Measurements from ENCODE around the gene BEAN1.
A peak's percentile ranks its signal among the peaks of the same experiment; 100 is the strongest.
"Not testable (repeated sequence)": the region's sequence is repeated elsewhere in the genome, so short reads cannot be mapped to it uniquely, and the experiment has no call there.

Gene BEAN1

DNA sequence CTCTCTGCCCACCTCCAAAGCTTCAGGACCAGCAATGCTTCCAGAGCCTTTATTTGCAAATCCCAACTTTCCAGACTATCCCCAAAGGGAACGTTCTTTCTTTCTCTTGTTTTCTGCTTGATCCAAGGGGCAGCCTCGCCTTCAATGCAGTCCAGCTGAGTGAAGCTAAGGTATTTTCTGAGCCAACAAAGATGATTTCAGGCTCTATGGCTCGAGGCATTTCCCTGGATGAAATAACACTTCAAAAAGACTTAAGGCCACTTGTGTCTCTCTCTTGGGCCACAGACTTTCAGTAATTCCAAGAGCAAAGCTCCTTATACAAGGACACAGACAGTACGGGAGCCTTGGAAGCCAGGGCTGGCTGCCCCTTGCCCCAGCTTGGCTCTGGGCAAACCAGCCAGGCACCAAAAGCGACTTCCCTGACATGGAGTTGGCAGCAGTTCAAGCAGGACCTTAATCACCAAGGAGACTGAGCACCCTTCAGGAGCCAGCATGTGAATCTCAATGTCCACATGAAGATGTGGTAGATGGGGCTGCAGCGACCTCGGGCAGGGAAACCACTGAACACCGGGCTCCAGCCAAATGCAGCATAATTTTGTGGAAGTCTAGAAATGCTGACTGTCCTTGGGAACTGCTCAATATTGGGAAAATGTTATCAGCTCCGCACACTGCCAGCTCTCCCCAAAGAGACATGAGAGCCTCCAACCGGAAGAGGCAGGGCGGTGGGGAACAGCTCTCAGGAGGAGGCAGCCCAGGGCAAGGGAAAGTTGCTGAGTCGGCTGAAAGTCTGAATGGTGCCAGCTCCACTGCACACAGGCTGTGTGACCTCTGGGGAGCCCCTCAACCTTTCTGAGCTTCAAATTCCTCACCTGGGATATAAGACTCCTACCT, 83.9 kb downstream of the BEAN1 start:
- no peaks in the 10 kb centered on the region for H3K9me3 ChIP-seq (ENCODE audit: control insufficient read depth, insufficient read depth, low read length)
- H3K4me1 ChIP-seq (ENCODE audit: control insufficient read depth, insufficient read depth, low read length): peaks cover 10% of the 10 kb centered on the region
- H3K4me3 ChIP-seq (ENCODE audit: low read depth, low read length): no peak overlapping the region
- H3K27me3 ChIP-seq (ENCODE audit: control insufficient read depth, insufficient read depth, low read length): no peaks in the 10 kb centered on the region
- H3K36me3 ChIP-seq (ENCODE audit: control insufficient read depth, insufficient read depth, low read length): no peaks in the 10 kb centered on the region
- H3K9ac ChIP-seq (ENCODE audit: low read depth, low read length): no peak overlapping the region

DNA sequence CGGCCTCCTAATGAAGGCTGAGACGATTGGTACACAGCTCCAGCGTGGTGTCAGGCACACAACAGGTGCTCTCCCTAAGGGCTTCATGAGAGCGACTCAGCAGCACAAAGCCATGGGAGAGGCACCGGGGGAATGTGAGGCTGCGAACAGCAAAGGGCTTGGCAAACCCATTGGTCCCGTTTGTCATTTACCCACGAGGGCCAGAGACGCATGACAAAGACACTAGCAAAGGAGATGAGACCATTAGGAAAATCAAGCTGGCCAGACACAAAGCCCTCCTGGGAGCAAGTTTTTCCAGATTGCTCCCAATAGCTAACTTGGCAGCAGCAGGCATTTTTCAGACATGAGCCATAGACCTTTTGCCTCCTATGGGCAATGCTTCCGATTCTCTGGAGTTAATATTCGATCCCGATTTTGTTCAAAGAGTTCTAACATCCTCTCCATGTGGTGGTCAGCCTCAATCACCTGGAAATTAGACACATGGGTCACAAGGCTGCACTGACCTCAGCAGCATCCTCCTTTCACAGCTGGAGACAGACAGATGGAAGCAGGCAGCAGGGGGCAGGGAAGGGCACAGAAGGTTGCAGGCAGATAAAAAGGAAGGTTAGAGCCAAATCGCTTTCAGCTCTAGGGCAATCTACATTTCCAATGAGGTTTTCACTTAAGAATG, 84.6 kb downstream of the BEAN1 start:
- Histone ChIP-seq H3K27me3 (ENCODE audit: control insufficient read depth, insufficient read depth, low read length) (no peaks in the 10 kb centered on the region), H3K9me3 (ENCODE audit: control insufficient read depth, insufficient read depth, low read length) (no peaks in the 10 kb centered on the region), H3K4me1 (ENCODE audit: control insufficient read depth, insufficient read depth, low read length) (peaks cover 10% of the 10 kb centered on the region), H3K9ac (ENCODE audit: low read depth, low read length) (no peak overlapping the region), H3K36me3 (ENCODE audit: control insufficient read depth, insufficient read depth, low read length) (no peaks in the 10 kb centered on the region), H3K4me3 (ENCODE audit: low read depth, low read length) (no peak overlapping the region)

DNA sequence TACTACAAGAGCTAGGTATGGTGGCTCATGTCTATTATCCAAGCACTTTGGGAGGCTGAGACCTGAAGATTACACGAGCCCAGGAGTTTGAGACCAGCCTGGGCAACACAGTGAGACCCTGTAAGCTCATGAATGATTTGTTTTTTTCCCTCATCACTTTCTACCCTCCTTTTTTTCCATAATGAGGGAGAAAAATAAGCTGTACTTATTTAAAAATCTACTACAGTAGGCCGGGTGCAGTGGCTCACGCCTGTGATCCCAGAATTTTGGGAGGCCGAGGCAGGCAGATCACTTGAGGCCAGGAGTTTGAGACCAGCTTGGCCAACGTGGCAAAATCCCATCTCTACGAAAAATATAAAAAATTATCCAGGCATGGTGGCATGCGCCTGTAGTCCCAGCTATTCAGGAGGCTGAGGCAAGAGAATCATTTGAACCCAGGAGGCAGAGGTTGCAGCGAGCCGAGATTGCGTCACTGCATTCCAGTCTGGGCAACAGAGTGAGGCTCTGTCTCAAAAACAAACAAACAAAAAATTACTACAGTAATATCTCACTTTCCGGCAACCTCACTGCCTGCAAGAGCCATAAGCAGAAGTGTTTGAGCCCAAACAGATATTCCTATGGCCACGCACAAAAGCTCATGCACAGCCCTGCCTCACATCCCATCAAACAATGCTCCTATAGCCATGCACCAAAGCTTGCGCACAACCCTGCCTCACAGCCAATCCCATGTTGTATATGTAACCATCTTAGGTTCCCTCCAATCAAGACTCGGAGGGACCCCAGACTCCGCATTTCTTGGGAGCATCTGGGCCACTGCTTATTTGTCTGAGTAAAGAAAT, 85.4 kb downstream of the BEAN1 start:
- Histone ChIP-seq H3K27me3 (ENCODE audit: control insufficient read depth, insufficient read depth, low read length) (no peaks in the 10 kb centered on the region), H3K4me1 (ENCODE audit: control insufficient read depth, insufficient read depth, low read length) (peaks cover 10% of the 10 kb centered on the region), H3K4me3 (ENCODE audit: low read depth, low read length) (no peak overlapping the region), H3K36me3 (ENCODE audit: control insufficient read depth, insufficient read depth, low read length) (no peaks in the 10 kb centered on the region), H3K9ac (ENCODE audit: low read depth, low read length) (no peak overlapping the region), H3K9me3 (ENCODE audit: control insufficient read depth, insufficient read depth, low read length) (no peaks in the 10 kb centered on the region)

DNA sequence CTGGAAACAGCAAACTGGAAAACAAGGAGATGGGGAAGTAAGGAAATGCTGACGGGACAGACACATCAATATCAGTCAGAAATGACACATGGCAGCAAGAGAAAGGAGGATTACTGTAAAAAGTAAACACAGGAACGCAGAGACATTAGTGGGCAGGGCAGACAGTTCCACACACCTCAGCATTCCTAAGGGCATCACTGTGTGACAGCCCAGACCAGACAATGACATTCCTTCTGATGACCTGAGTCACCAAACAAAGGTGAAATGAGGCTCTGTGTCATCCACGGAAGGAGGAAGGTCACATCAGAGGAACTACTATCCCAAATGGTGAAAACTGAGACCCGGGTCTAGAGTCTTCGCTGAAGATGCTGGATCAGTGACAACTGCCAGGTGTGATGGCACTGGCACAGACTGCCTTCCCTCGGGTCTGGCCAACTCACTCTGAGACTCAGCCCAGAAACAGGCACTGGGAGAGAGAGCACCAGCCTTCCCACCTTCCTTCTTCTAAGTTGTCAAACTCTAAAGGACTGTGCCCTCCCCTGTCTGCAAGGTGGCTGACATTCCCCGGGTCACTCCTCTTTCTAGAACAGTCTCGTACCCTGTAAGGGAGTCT, 86.1 kb downstream of the BEAN1 start:
- Histone ChIP-seq H3K9ac (ENCODE audit: low read depth, low read length) (no peak overlapping the region), H3K36me3 (ENCODE audit: control insufficient read depth, insufficient read depth, low read length) (no peaks in the 10 kb centered on the region), H3K4me3 (ENCODE audit: low read depth, low read length) (no peak overlapping the region), H3K9me3 (ENCODE audit: control insufficient read depth, insufficient read depth, low read length) (no peaks in the 10 kb centered on the region), H3K27me3 (ENCODE audit: control insufficient read depth, insufficient read depth, low read length) (no peaks in the 10 kb centered on the region), H3K4me1 (ENCODE audit: control insufficient read depth, insufficient read depth, low read length) (peaks cover 10% of the 10 kb centered on the region)

DNA sequence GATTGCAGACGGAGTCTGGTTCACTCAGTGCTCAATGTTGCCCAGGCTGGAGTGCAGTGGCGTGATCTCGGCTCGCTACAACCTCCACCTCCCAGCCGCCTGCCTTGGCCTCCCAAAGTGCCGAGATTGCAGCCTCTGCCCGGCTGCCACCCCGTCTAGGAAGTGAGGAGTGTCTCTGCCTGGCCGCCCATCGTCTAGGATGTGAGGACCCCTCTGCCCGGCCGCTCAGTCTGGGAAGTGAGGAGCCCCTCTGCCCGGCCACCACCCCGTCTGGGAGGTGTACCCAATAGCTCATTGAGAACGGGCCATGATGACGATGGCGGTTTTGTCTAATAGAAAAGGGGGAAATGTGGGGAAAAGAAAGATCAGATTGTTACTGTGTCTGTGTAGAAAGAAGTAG, 87.3 kb downstream of the BEAN1 start:
- not testable (repeated sequence) for H3K4me3 ChIP-seq (ENCODE audit: low read depth, low read length); H3K9ac ChIP-seq (ENCODE audit: low read depth, low read length); H3K9me3 ChIP-seq (ENCODE audit: control insufficient read depth, insufficient read depth, low read length); H3K36me3 ChIP-seq (ENCODE audit: control insufficient read depth, insufficient read depth, low read length); H3K27me3 ChIP-seq (ENCODE audit: control insufficient read depth, insufficient read depth, low read length)
- H3K4me1 ChIP-seq (ENCODE audit: control insufficient read depth, insufficient read depth, low read length): peaks cover 10% of the 10 kb centered on the region

DNA sequence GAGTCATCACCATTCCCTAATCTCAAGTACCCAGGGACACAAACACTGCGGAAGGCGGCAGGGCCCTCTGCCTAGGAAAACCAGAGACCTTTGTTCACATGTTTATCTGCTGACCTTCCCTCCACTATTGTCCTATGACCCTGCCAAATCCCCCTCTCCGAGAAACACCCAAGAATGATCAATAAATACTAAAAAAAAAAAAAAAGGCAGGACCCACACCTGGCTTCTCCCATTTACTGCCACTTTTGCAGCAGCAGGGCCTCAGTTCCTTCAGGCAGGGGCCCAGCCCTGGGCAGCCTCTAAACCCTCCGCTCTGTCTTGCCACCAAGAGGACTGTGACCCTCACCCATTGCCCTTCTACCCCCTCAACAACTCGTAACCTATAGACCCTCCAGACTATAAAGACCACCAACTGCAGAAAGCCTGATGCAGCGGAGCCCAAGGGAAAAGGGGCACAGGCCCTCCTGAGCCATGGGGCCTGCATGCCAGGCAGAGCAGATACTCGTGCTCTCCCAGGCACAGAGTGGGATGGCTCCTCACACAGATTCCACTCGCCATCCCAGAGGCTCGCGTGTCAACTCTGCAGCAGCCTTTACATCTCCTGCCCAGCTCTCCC, 88.0 kb downstream of the BEAN1 start:
- not testable (repeated sequence) for H3K9me3 ChIP-seq (ENCODE audit: control insufficient read depth, insufficient read depth, low read length); H3K36me3 ChIP-seq (ENCODE audit: control insufficient read depth, insufficient read depth, low read length); H3K27me3 ChIP-seq (ENCODE audit: control insufficient read depth, insufficient read depth, low read length); H3K9ac ChIP-seq (ENCODE audit: low read depth, low read length); H3K4me3 ChIP-seq (ENCODE audit: low read depth, low read length)
- peaks cover 10% of the 10 kb centered on the region for H3K4me1 ChIP-seq (ENCODE audit: control insufficient read depth, insufficient read depth, low read length)

DNA sequence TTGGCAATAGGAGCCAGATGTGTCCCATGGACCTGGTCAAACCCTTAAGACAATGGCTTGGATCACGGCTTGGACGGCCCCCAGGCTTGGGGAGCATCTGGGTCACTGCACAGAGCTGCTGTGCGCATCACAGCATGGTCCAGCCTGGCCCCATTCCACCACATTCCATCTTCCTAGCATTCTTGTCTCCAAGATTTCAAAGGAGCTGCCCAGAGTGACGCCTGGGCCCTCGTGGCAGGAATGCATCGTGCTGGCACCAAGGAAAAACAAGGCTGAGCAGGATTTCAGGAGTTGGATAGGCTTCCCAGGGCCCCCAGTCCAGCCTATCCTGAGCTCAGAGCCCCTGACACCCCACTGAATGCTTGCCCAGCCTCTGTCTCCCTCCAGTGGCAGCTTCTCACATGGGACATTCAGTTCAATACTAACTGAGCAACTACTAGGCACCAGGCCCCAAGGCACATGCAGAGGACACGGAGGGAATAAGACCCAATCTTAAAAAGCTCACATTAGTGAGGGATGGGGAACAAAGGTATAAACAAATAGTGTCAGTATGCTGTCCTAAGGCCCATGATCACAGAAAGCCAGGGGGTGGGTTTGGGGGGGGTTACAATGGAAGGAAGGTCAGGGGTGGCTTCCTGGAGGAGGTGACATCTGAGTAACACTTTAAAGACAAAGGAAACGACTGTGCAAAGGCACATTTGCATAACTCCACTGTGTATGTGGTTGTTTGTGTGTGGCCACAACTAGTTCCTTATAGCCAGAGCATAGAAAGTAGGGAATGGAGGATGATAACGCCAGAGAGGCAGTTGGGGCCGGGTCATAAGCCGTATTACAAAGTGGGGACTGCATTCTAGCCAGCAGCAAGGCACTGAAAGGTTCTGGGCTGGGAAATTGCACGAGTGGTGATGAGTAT, 88.8 kb downstream of the BEAN1 start:
- H3K36me3 ChIP-seq (ENCODE audit: control insufficient read depth, insufficient read depth, low read length): no peaks in the 10 kb centered on the region
- H3K4me1 ChIP-seq (ENCODE audit: control insufficient read depth, insufficient read depth, low read length): peaks cover 9% of the 10 kb centered on the region
- no peak overlapping the region for H3K9ac ChIP-seq (ENCODE audit: low read depth, low read length)
- H3K4me3 ChIP-seq (ENCODE audit: low read depth, low read length): no peak overlapping the region
- H3K27me3 ChIP-seq (ENCODE audit: control insufficient read depth, insufficient read depth, low read length): no peaks in the 10 kb centered on the region
- H3K9me3 ChIP-seq (ENCODE audit: control insufficient read depth, insufficient read depth, low read length): no peaks in the 10 kb centered on the region

DNA sequence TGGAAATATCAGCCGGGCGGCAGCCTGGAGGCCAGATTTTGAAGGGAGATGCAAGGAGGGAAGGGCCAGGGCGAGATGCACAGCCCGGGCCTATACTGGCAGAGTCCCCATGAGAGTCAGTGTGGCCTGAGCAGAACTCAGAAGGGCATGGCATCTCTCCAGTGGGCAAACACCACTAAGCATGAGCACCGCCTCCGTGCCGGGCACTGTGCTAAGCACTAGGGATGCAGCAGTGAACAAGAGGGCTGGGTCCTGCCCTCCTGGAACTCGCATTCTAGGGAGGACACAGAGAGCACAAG, 89.4 kb downstream of the BEAN1 start:
- no peak overlapping the region for H3K9ac ChIP-seq (ENCODE audit: low read depth, low read length)
- no peaks in the 10 kb centered on the region for H3K36me3 ChIP-seq (ENCODE audit: control insufficient read depth, insufficient read depth, low read length)
- H3K4me3 ChIP-seq (ENCODE audit: low read depth, low read length): no peak overlapping the region
- H3K9me3 ChIP-seq (ENCODE audit: control insufficient read depth, insufficient read depth, low read length): no peaks in the 10 kb centered on the region
- H3K27me3 ChIP-seq (ENCODE audit: control insufficient read depth, insufficient read depth, low read length): no peaks in the 10 kb centered on the region
- H3K4me1 ChIP-seq (ENCODE audit: control insufficient read depth, insufficient read depth, low read length): peaks cover 3% of the 10 kb centered on the region

DNA sequence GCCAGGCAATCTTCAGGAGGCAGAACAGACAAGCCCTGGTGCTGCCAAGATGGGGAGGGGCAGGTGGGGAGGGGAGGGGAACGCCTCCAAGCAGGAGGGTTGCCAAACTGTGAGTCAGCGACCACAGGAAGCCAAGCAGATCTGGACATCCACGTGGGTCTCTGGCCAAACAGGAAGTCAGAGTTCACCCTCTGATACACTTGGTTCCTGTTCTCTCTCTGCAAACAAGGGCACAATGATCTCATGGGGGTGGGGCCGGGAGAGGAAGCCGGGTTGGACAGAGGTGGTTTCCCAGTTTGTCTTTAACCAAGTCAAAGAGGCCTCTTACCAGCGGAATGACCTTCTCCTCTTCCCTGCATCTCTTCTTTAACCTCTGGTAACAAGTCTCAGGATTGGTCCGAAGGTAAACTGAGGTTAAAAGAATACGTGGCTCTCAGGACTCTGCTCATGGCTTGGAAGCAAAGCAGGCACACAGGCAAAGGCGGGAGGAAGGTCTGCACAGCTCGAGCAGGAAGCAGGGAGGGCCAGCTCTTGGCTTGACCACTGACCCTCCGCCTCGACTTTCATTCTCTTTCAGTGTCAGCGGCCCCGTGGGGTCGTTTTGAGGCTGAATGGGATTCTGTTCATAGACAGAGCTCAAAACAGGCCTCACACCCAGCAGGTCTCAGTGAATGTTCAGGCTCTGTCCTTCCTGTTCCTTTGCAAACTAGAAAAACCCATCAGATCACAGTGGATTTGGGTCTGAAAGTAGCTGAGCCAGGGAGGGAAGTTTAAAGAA, 89.9 kb downstream of the BEAN1 start:
- no peaks in the 10 kb centered on the region for H3K27me3 ChIP-seq (ENCODE audit: control insufficient read depth, insufficient read depth, low read length)
- H3K9me3 ChIP-seq (ENCODE audit: control insufficient read depth, insufficient read depth, low read length): no peaks in the 10 kb centered on the region
- no peaks in the 10 kb centered on the region for H3K36me3 ChIP-seq (ENCODE audit: control insufficient read depth, insufficient read depth, low read length)
- no peaks in the 10 kb centered on the region for H3K4me1 ChIP-seq (ENCODE audit: control insufficient read depth, insufficient read depth, low read length)
- no peak overlapping the region for H3K4me3 ChIP-seq (ENCODE audit: low read depth, low read length)
- peak overlapping the region; percentile 1 for H3K9ac ChIP-seq (ENCODE audit: low read depth, low read length)

DNA sequence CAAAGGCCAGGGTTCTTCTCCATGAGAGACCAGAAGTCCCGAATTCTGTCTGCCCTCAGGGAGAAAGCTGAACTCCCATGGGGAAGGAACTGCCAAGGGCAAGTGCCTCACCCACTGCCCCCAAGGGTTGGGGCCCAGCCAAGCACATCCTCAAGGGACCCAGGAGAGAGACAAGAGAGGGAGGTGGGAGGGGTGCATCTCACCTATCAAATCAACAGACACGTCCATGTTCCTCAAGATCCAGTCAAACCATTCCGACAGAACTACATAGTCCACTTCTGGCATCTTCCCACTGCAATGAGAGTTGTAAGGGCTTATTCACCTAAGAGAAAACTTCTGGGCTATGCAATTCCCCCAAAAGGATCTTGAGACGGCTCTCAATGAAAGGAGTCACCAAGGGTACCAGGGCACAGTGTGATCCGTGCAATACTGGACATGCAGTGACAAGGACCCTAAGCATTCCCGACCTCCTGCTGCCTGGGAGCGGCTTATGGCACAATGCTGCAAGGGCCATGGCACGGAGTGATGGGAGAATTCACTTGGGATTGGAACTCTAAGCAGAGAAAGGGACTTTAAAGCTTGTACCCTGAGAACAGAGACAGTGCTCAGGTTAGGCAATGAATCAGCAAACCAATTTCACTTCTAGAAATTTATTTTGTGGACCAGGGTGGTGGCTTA, 90.6 kb downstream of the BEAN1 start:
- Histone ChIP-seq H3K27me3 (ENCODE audit: control insufficient read depth, insufficient read depth, low read length) (no peaks in the 10 kb centered on the region), H3K9ac (ENCODE audit: low read depth, low read length) (peak overlapping the region; percentile 1), H3K36me3 (ENCODE audit: control insufficient read depth, insufficient read depth, low read length) (no peaks in the 10 kb centered on the region), H3K9me3 (ENCODE audit: control insufficient read depth, insufficient read depth, low read length) (no peaks in the 10 kb centered on the region), H3K4me1 (ENCODE audit: control insufficient read depth, insufficient read depth, low read length) (no peaks in the 10 kb centered on the region), H3K4me3 (ENCODE audit: low read depth, low read length) (no peak overlapping the region)

All from iPS-15b (cell line).